PC-3 (cell line): Measurements from ENCODE around the gene SH3BP5. TPM values are rescaled to one million over a fixed set of nuclear protein-coding genes. Genes with fewer than 3 reads are reported as not detected.
"Not testable (repeated sequence)": the region's sequence is repeated elsewhere in the genome, so short reads cannot be mapped to it uniquely, and the experiment has no call there.

Experiments used
- ATAC-seq: fragments of 200-7000 bp; cut with Tn5 transposase; 2 replicates; pipeline ENCODE4 v1.9.1; 2020; ENCODE audit warnings: mild to moderate bottlenecking, moderate library complexity
- BruUV-seq: library from RNA; stranded (reverse); fragments of 400-500 nt; replicated peaks from 2 replicates; lab custom pipeline; 2021; lab: Mats Ljungman, UMichigan
- CTCF ChIA-PET: fragments of 300-600 bp; sonication (Branson Sonifier 250); formaldehyde crosslinking; loops from one replicate; lab custom pipeline; 2022; ENCODE audit warnings: antibody characterized with exemption; lab: Charles Lee
- POLR2A ChIA-PET: fragments of 300-600 bp; sonication (Branson Sonifier 250); formaldehyde crosslinking; loops from one replicate; lab custom pipeline; 2022; ENCODE audit warnings: antibody characterized with exemption; ENCODE audit not compliant: unreplicated experiment; lab: Charles Lee
- DNase-seq: peaks from one replicate; pipeline ENCODE4 v3.0.0-alpha.2; 2015
- H2AFZ ChIP-seq: fragments of 300-600 bp; sonication (generic); 2 replicates; pipeline ENCODE4 v1.6.0; 2016; ENCODE audit warnings: antibody characterized with exemption, low read length
- H3F3A ChIP-seq: fragments of 300-600 bp; sonication (generic); one replicate; pipeline ENCODE4 v1.6.0; 2017; ENCODE audit warnings: antibody characterized with exemption, low read length, control low read depth, mild to moderate bottlenecking; ENCODE audit not compliant: unreplicated experiment
- H3K27ac ChIP-seq: fragments of 300-600 bp; sonication (generic); 2 replicates; pipeline ENCODE4 v1.5.1; 2016; ENCODE audit warnings: mild to moderate bottlenecking, low read length
- H3K27me3 ChIP-seq: fragments of 300-600 bp; sonication (generic); 2 replicates; pipeline ENCODE4 v1.6.1; 2016; ENCODE audit warnings: low read length, mixed read lengths
- H3K36me3 ChIP-seq: fragments of 300-600 bp; sonication (generic); 2 replicates; pipeline ENCODE4 v1.6.1; 2016; ENCODE audit warnings: low read depth, mixed run types, low read length, mixed read lengths
- H3K4me1 ChIP-seq: fragments of 300-600 bp; sonication (generic); 2 replicates; pipeline ENCODE4 v1.5.1; 2016; ENCODE audit warnings: low read length; ENCODE audit not compliant: insufficient read depth
- H3K4me2 ChIP-seq: fragments of 300-600 bp; sonication (generic); 2 replicates; pipeline ENCODE4 v1.6.0; 2016; ENCODE audit warnings: low read length
- H3K4me3 ChIP-seq: fragments of 300-600 bp; sonication (generic); 2 replicates; pipeline ENCODE4 v1.5.1; 2016; ENCODE audit warnings: mild to moderate bottlenecking, low read length, mixed read lengths
- H3K79me2 ChIP-seq: fragments of 300-600 bp; sonication (generic); 2 replicates; pipeline ENCODE4 v1.6.1; 2017; ENCODE audit warnings: low read length, mixed read lengths
- H3K9ac ChIP-seq: fragments of 300-600 bp; sonication (generic); 2 replicates; pipeline ENCODE4 v1.6.0; 2016; ENCODE audit warnings: mild to moderate bottlenecking, low read length
- H3K9me2 ChIP-seq: fragments of 300-600 bp; sonication (generic); replicated peaks from 2 replicates; pipeline ENCODE4 v1.6.1; 2016; ENCODE audit warnings: mixed run types, low read length, mixed read lengths
- H3K9me3 ChIP-seq: fragments of 300-600 bp; sonication (generic); 2 replicates; pipeline ENCODE4 v1.6.1; 2016; ENCODE audit warnings: low read length, mixed read lengths
- H4K20me1 ChIP-seq: fragments of 300-600 bp; sonication (generic); 2 replicates; pipeline ENCODE4 v1.6.1; 2016; ENCODE audit warnings: low read length, mixed read lengths
- EZH2 ChIP-seq: fragments of 300-600 bp; sonication (generic); IDR thresholded peaks from one replicate; pipeline ENCODE4 v1.6.1; 2017; ENCODE audit warnings: antibody characterized with exemption, mild to moderate bottlenecking, low read length; ENCODE audit not compliant: unreplicated experiment
- EZH2phosphoT487 ChIP-seq: fragments of 300-600 bp; sonication (generic); IDR thresholded peaks from 2 replicates; pipeline ENCODE4 v1.6.1; 2018; ENCODE audit warnings: mild to moderate bottlenecking, antibody characterized with exemption, low read length, borderline replicate concordance
- intact Hi-C: fragments of 100-400 bp; cut with micrococcal nuclease; formaldehyde crosslinking; loops from 2 replicates; pipeline ENCODE4 v1.9.0; 2023
- total RNA-seq: library from RNA; depleted of rRNA; stranded (reverse); fragments of >200 nt; gene quantifications from 2 replicates; pipeline ENCODE4 v1.2.3, GENCODE V29; 2014
- TF ChIP-seq, protein P1 (sequence below): fragments of 300-600 bp; sonication (generic); conservative IDR thresholded peaks from 2 replicates; pipeline ENCODE4 v1.5.1; 2017; ENCODE audit warnings: antibody characterized with exemption, low read depth, mild to moderate bottlenecking, low read length

The SH3BP5 gene
- total RNA-seq, 1 experiment from 2014 or later: 21.2 TPM

- intact Hi-C loops: no loop called here
- H3K36me3 ChIP-seq: no peaks in the 10 kb centered on the region
These were observed 22.7 kb upstream of the SH3BP5 start for GRCh38 chr3:15355086-15355485.

GRCh38 chr3:15354485-15354884 is 22.1 kb upstream of the SH3BP5 start:
- TF ChIP-seq EZH2 (no peak), EZH2phosphoT487 (no peak)
- TF ChIP-seq, protein P1, sequence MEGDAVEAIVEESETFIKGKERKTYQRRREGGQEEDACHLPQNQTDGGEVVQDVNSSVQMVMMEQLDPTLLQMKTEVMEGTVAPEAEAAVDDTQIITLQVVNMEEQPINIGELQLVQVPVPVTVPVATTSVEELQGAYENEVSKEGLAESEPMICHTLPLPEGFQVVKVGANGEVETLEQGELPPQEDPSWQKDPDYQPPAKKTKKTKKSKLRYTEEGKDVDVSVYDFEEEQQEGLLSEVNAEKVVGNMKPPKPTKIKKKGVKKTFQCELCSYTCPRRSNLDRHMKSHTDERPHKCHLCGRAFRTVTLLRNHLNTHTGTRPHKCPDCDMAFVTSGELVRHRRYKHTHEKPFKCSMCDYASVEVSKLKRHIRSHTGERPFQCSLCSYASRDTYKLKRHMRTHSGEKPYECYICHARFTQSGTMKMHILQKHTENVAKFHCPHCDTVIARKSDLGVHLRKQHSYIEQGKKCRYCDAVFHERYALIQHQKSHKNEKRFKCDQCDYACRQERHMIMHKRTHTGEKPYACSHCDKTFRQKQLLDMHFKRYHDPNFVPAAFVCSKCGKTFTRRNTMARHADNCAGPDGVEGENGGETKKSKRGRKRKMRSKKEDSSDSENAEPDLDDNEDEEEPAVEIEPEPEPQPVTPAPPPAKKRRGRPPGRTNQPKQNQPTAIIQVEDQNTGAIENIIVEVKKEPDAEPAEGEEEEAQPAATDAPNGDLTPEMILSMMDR: no peak
- H3K27ac ChIP-seq: no peak overlapping the region
- no peaks in the 10 kb centered on the region for H3F3A ChIP-seq
- ATAC-seq (no peak), DNase-seq (no peak)
- H3K4me2 ChIP-seq: no peak overlapping the region
- no peak overlapping the region for H3K4me3 ChIP-seq
- H3K9ac ChIP-seq: no peak overlapping the region
- BruUV-seq: no TSS peak
- no peaks in the 10 kb centered on the region for H3K27me3 ChIP-seq
- H4K20me1 ChIP-seq: no peaks in the 10 kb centered on the region
- no peak overlapping the region for H2AFZ ChIP-seq
- H3K36me3 ChIP-seq: no peaks in the 10 kb centered on the region
- CTCF ChIA-PET: no interaction called here
- H3K9me3 ChIP-seq: no peaks in the 10 kb centered on the region
- POLR2A ChIA-PET: no interaction called here
- no peaks in the 10 kb centered on the region for H3K9me2 ChIP-seq
- no peaks in the 10 kb centered on the region for H3K4me1 ChIP-seq
- H3K79me2 ChIP-seq: no peaks in the 10 kb centered on the region
- intact Hi-C loops: no loop called here

More at GRCh38 chr3:15355086-15355485, 22.7 kb upstream of the SH3BP5 start:
- ATAC-seq (no peak), DNase-seq (no peak)
- no TSS peak for BruUV-seq
- no peak overlapping the region for H3K27ac ChIP-seq
- POLR2A ChIA-PET: interaction anchor here (0.7 kb wide), 1 partner anchor 79 kb away, joined by 4 read pairs; no protein-coding TSS in a partner anchor
- H2AFZ ChIP-seq: no peak overlapping the region
- no peaks in the 10 kb centered on the region for H4K20me1 ChIP-seq
- H3K9me2 ChIP-seq: no peaks in the 10 kb centered on the region
- no peak for TF ChIP-seq EZH2phosphoT487
- TF ChIP-seq, protein P1: no peak
- TF ChIP-seq EZH2: no peak
- no peaks in the 10 kb centered on the region for H3K27me3 ChIP-seq
- H3K4me2 ChIP-seq: no peak overlapping the region
- no peak overlapping the region for H3K4me3 ChIP-seq
- no peaks in the 10 kb centered on the region for H3F3A ChIP-seq
- no peak overlapping the region for H3K9ac ChIP-seq
- H3K9me3 ChIP-seq: no peaks in the 10 kb centered on the region
- CTCF ChIA-PET: no interaction called here
- no peaks in the 10 kb centered on the region for H3K79me2 ChIP-seq
- H3K4me1 ChIP-seq: no peaks in the 10 kb centered on the region

DNA sequence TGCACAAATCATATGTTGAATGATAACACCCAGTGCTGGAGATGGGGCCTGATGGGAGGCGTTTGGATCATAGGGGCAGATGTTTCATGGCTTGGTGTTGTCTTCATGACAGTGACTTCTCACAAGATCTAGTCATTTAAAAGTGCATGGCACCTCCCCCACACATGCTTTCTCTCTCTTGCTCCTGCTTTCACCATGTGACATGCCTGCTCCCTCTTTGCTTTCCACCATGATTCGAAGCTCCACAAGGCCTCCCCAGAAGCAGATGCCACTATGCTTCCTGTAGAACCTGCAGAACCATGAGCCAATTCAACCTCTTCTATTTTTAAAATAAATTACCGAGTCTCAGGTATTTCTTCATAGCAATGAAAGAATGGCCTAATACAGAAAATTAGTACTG is 17.8 kb upstream of the SH3BP5 start:
- 0 out of 2 replicates have a peak, but pooled peaks cover 6% of the 10 kb centered on the region for H3K4me1 ChIP-seq
- H3K4me3 ChIP-seq: no peak overlapping the region
- no peaks in the 10 kb centered on the region for H3K27me3 ChIP-seq
- no peak overlapping the region for H3K4me2 ChIP-seq
- intact Hi-C loops: no loop called here
- DNase-seq: no peak
- ChIA-PET POLR2A (no interaction called here), CTCF (no interaction called here)
- H4K20me1 ChIP-seq: no peaks in the 10 kb centered on the region
- ATAC-seq: no peak
- BruUV-seq: no TSS peak
- TF ChIP-seq EZH2 (no peak), EZH2phosphoT487 (no peak)
- TF ChIP-seq, protein P1: no peak
- H3K36me3 ChIP-seq: no peaks in the 10 kb centered on the region
- no peaks in the 10 kb centered on the region for H3K9me2 ChIP-seq
- H3K9me3 ChIP-seq: no peaks in the 10 kb centered on the region
- H3K9ac ChIP-seq: no peak overlapping the region
- no peak overlapping the region for H2AFZ ChIP-seq
- no peak overlapping the region for H3K27ac ChIP-seq
- no peaks in the 10 kb centered on the region for H3F3A ChIP-seq
- H3K79me2 ChIP-seq: no peaks in the 10 kb centered on the region

GRCh38 chr3:15349438-15349837 is 17.1 kb upstream of the SH3BP5 start:
- CTCF ChIA-PET, H3F3A ChIP-seq, H3K27ac ChIP-seq, H3K9me2 ChIP-seq, H2AFZ ChIP-seq, ATAC-seq, H3K4me1 ChIP-seq, H4K20me1 ChIP-seq, H3K27me3 ChIP-seq, POLR2A ChIA-PET, H3K79me2 ChIP-seq, intact Hi-C loops, H3K4me2 ChIP-seq, BruUV-seq, H3K9me3 ChIP-seq, H3K9ac ChIP-seq, DNase-seq, H3K36me3 ChIP-seq, H3K4me3 ChIP-seq: not testable (repeated sequence)
